Ascending aorta (tissue), 2 donors: Measurements from ENCODE around the gene TNFRSF25. TPM values are rescaled to one million over a fixed set of nuclear protein-coding genes. Genes with fewer than 3 reads are reported as not detected.
"Not testable (repeated sequence)": the region's sequence is repeated elsewhere in the genome, so short reads cannot be mapped to it uniquely, and the experiment has no call there.

Experiments
- DNase-seq, 2 donors: peaks; one replicate each; pipeline ENCODE4 v3.0.0-alpha.2; 2019; ENCODE audit warnings: low spot score in 2 of 2
- H3K27ac ChIP-seq, 2 donors: fragments of 200-600 bp; sonication (generic); one replicate each; pipeline ENCODE4 v1.5.1; 2016 to 2017; ENCODE audit warnings: mild to moderate bottlenecking in 1 of 2
- H3K27me3 ChIP-seq: fragments of 200-600 bp; sonication (generic); one replicate; pipeline ENCODE4 v1.5.1; 2017
- H3K36me3 ChIP-seq, 2 donors: fragments of 200-600 bp; sonication (generic); one replicate each; pipeline ENCODE4 v1.5.1; 2016
- H3K4me1 ChIP-seq, 2 donors: fragments of 200-600 bp; sonication (generic); one replicate each; pipeline ENCODE4 v1.5.1; 2016 to 2017; ENCODE audit warnings: mild to moderate bottlenecking in 1 of 2
- H3K4me3 ChIP-seq, 2 donors: fragments of 200-600 bp; sonication (generic); one replicate each; pipeline ENCODE4 v1.5.1; 2016 to 2017; ENCODE audit warnings: mild to moderate bottlenecking in 1 of 2
- H3K9me3 ChIP-seq, 2 donors: fragments of 200-600 bp; sonication (generic); one replicate each; pipeline ENCODE4 v1.5.1; 2016
- intact Hi-C: fragments of 100-400 bp; cut with DNase I; formaldehyde crosslinking; loops from one replicate; pipeline ENCODE4 v1.15.1; 2023
- total RNA-seq: library from RNA; depleted of rRNA; stranded (reverse); fragments of >200 nt; gene quantifications from one replicate; pipeline ENCODE4 v1.1.0, GENCODE V29; 2016
- TF ChIP-seq, protein P1 (sequence below), 3 experiments: fragments of 200-600 bp in 2 of 3; fragments of 450-650 bp in 1 of 3; sonication (generic) in 2 of 3; IDR thresholded peaks; one replicate each; pipeline ENCODE4 v1.5.1; 2016 to 2019; ENCODE audit warnings: antibody characterized with exemption in 3 of 3, mild to moderate bottlenecking in 1 of 3, moderate library complexity in 1 of 3

Gene TNFRSF25
- total RNA-seq, 1 donor from 2014 or later, result 18.0 TPM

- Histone ChIP-seq H3K27me3 (no peaks in the 10 kb centered on the region), H3K36me3 (no peaks in the 10 kb centered on the region), H3K9me3 (no peaks in the 10 kb centered on the region), H3K27ac (peak overlapping the region in 1 of 2 donors; percentile 20), H3K4me3 (no peak overlapping the region), H3K4me1 (peaks cover 12 to 33% of the 10 kb centered on the region in 2 donors)
- intact Hi-C loops, result no loop called here
- TF ChIP-seq, protein P1, sequence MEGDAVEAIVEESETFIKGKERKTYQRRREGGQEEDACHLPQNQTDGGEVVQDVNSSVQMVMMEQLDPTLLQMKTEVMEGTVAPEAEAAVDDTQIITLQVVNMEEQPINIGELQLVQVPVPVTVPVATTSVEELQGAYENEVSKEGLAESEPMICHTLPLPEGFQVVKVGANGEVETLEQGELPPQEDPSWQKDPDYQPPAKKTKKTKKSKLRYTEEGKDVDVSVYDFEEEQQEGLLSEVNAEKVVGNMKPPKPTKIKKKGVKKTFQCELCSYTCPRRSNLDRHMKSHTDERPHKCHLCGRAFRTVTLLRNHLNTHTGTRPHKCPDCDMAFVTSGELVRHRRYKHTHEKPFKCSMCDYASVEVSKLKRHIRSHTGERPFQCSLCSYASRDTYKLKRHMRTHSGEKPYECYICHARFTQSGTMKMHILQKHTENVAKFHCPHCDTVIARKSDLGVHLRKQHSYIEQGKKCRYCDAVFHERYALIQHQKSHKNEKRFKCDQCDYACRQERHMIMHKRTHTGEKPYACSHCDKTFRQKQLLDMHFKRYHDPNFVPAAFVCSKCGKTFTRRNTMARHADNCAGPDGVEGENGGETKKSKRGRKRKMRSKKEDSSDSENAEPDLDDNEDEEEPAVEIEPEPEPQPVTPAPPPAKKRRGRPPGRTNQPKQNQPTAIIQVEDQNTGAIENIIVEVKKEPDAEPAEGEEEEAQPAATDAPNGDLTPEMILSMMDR (IDR thresholded peaks at IDR 0.05), result no peak
- no peak for DNase-seq
Observed at GRCh38 chr1:6494627-6495026, 28.7 kb upstream of the TNFRSF25 start.

DNA sequence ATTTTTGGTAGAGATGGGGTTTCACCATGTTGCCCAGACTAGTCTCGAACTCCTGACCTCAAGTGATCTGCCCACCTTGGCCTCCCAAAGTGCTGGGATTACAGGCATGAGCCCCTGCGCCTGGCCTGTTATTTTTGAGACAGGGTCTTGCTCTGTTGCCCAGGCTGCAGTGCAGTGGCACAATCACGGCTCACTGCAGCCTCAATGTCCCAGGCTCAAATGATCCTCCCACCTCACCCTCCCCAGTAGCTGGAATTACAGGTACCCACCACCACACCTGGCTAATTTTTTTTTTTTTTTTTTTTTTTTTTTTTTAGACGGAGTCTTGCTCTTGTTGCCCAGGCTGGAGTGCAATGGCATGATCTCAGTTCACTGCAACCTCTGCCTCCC is 27.9 kb upstream of the TNFRSF25 start:
- H3K27me3 ChIP-seq, DNase-seq, H3K36me3 ChIP-seq, H3K9me3 ChIP-seq, intact Hi-C loops, H3K4me3 ChIP-seq, H3K27ac ChIP-seq: not testable (repeated sequence)
- H3K4me1 ChIP-seq, result peaks cover 12 to 33% of the 10 kb centered on the region in 2 donors

DNA sequence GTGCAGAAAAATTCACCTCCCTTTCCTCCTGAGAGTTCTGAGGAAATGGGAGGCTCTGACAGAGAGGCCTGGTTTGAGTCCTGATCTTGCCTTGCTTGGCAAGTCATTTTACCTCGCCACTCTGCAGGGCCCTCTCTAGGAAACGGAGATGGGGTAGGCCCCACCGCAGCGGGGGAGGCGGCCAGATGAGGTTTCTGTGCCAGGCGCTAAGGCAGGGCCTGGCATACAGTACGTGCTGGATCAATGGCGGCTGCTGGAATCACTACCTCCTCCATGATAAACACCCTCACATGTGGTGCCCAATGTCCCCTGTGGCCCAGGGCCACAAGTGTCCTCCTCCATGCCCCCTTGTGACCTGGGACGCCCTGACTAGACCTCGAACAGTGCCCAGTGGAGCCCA is 26.0 kb upstream of the TNFRSF25 start:
- peaks cover 11 to 23% of the 10 kb centered on the region in 2 donors for H3K4me1 ChIP-seq
- no peak overlapping the region for H3K4me3 ChIP-seq
- TF ChIP-seq, protein P1 (IDR thresholded peaks at IDR 0.05), result no peak
- H3K27me3 ChIP-seq, result no peaks in the 10 kb centered on the region
- DNase-seq, result no peak
- intact Hi-C loops, result loop anchor here (2.0 kb wide), 1 partner anchor 63 kb away; the partner anchor contains the start of genes NOL9 and TAS1R1
- no peaks in the 10 kb centered on the region for H3K9me3 ChIP-seq
- no peaks in the 10 kb centered on the region for H3K36me3 ChIP-seq
- H3K27ac ChIP-seq, result peak overlapping the region in 1 of 2 donors; percentile 50

DNA sequence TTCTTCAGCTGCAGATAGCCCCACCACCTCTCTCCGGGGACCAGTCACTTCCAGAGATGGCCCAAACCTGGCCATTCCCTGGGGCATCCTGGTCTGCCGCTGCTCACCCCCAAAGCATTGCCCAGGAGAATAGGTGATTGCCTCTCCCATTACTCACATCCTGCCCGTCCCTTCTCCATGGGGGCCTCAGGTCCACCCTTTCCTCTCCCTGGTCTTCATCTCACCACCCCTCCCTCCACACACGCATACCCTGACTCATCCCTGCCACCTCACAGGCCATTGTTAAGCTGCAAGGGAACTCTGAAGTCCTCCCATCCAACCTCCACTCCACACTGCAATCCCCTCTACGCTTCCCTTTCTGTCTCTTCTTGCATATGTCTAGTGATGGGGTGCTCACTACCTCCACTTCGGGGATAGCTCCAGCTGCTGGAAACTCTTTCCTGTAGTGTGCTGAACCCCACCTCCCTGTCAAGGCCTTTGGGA is 25.5 kb upstream of the TNFRSF25 start, which contains the start of gene PLEKHG5:
TSS of gene PLEKHG5 (minus strand) at position 188 of the 483 bp plus-strand sequence. CDS start 14,096 bp downstream, outside the sequence.
- peak within 1 kb of the TSS; percentile 76 to 85 for H3K4me3 ChIP-seq
- intact Hi-C loops, result loop anchor here (2.0 kb wide), 1 partner anchor 63 kb away; the partner anchor contains the start of genes NOL9 and TAS1R1
- peak within 1 kb of the TSS; percentile 5 to 50 for H3K27ac ChIP-seq
- TF ChIP-seq, protein P1 (IDR thresholded peaks at IDR 0.05), result no peak
- no peaks in the 10 kb centered on the region for H3K27me3 ChIP-seq
- DNase-seq, result no peak
- H3K4me1 ChIP-seq, result peaks cover 8 to 19% of the 10 kb centered on the region in 2 donors
- no peaks in the 10 kb centered on the region for H3K36me3 ChIP-seq
- no peaks in the 10 kb centered on the region for H3K9me3 ChIP-seq

DNA sequence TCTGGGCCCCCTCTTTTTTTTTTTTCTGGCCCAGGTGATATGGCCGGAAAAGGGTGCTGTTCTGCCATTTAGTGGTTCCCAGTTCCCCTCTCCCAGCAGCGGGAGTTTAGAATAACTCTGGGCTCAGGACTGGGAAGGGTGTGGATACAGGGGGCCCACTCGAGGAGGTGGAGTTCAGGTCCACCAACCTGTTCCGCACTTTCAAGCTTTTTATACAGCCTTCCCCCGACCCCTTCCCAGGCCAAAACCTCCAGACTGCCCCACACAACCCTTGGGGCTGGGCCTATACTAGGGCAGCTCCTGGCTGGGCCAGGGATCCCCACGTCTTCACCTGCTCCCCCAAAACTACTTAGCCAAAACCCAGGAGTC is 25.1 kb upstream of the TNFRSF25 start:
- Histone ChIP-seq H3K27ac (peak overlapping the region; percentile 5 to 50), H3K9me3 (no peaks in the 10 kb centered on the region), H3K36me3 (no peaks in the 10 kb centered on the region), H3K27me3 (no peaks in the 10 kb centered on the region), H3K4me1 (peaks cover 5 to 17% of the 10 kb centered on the region in 2 donors), H3K4me3 (peak overlapping the region; percentile 76 to 85)
- TF ChIP-seq, protein P1 (IDR thresholded peaks at IDR 0.05), result no peak
- DNase-seq, result no peak
- intact Hi-C loops, result loop anchor here (2.0 kb wide), 1 partner anchor 64 kb away; the partner anchor contains the start of genes NOL9 and TAS1R1

DNA sequence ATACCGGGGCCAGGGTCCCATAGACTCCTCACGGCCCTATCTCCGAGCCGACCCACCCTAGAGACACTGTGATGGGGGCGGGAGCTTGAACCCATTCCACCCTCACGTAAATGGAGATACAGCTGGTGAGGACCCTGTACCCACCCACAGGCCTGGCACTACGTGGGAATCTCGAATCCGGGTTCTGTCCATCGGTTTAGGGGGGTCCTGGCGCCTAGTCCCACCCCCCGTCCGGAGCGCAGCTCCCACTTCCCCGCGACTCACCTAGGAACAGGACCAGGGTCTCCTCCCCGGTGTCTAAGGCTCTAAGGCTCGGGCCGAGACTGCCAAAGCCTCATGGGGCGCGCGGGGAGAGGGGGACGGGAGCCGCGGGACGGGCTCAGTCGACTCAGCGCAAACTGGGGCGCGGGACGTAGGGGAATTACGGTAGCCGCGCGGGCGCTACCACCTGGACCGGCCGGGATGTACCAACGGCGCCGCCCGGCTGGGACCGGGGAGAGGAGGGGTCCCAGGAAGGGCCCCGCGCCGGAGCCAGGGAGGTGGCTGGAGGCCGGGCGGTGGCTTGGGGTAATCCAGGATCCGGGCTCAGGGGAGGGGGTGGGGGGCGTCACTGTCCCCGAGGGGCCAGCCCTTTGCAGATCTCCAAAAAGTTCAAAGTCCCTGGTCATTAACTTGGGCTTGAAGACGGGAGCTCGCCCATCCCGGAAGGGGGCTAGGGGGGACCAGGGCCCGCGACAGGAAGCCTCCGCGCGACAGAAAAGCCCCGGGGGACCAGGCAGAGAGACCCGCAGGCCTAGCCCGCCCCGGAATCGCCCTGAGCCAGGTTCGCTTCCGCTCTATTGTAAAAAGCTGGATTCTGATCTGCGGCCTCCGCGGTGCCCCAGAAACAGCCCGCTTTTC is 24.5 kb upstream of the TNFRSF25 start:
- peak overlapping the region; percentile 76 to 85 for H3K4me3 ChIP-seq
- H3K27me3 ChIP-seq, result no peaks in the 10 kb centered on the region
- H3K4me1 ChIP-seq, result peaks cover 5 to 20% of the 10 kb centered on the region in 2 donors
- no peaks in the 10 kb centered on the region for H3K9me3 ChIP-seq
- intact Hi-C loops, result loop anchor here (2.0 kb wide), 1 partner anchor 64 kb away; the partner anchor contains the start of genes NOL9 and TAS1R1
- TF ChIP-seq, protein P1 (IDR thresholded peaks at IDR 0.05), result no peak
- DNase-seq, result no peak
- peak overlapping the region; percentile 5 to 50 for H3K27ac ChIP-seq
- H3K36me3 ChIP-seq, result no peaks in the 10 kb centered on the region
